GM21529 (cell line): ENCODE results near the gene PLEKHD1.
"Not testable (repeated sequence)": the region's sequence is repeated elsewhere in the genome, so short reads cannot be mapped to it uniquely, and the experiment has no call there.

Experiments used
- ATAC-seq: cut with Tn5 transposase; IDR thresholded peaks from one replicate; pipeline ENCODE4 v1.9.1; 2021; ENCODE audit not compliant: unreplicated experiment

PLEKHD1 gene

GRCh38 chr14:69480136-69480535, 4.4 kb upstream of the PLEKHD1 start:
- no peak for ATAC-seq

- ATAC-seq, result peak; percentile 97
Measured at GRCh38 chr14:69481815-69482568, 2.5 kb upstream of the PLEKHD1 start.

- no peak for ATAC-seq
Measured at GRCh38 chr14:69483765-69484443, 624 bp upstream of the PLEKHD1 start.

GRCh38 chr14:69485315-69485660, 760 bp downstream of the PLEKHD1 start:
- no peak for ATAC-seq

GRCh38 chr14:69485701-69486100, 1.2 kb downstream of the PLEKHD1 start:
- ATAC-seq, result no peak

- no peak for ATAC-seq
Measured at GRCh38 chr14:69487226-69487625, 2.7 kb downstream of the PLEKHD1 start.

- no peak for ATAC-seq
Measured at GRCh38 chr14:69487771-69488170, 3.2 kb downstream of the PLEKHD1 start.

- no peak for ATAC-seq
Measured at GRCh38 chr14:69489495-69489894, 5.0 kb downstream of the PLEKHD1 start.

- ATAC-seq, result no peak
Measured at GRCh38 chr14:69490219-69490918, 5.8 kb downstream of the PLEKHD1 start.

- ATAC-seq, result no peak
Measured at GRCh38 chr14:69491193-69491592, 6.7 kb downstream of the PLEKHD1 start.

GRCh38 chr14:69493038-69493437, 8.5 kb downstream of the PLEKHD1 start:
- no peak for ATAC-seq

- no peak for ATAC-seq
Measured at GRCh38 chr14:69493791-69494190, 9.3 kb downstream of the PLEKHD1 start.

GRCh38 chr14:69495341-69495921, 10.9 kb downstream of the PLEKHD1 start:
- no peak for ATAC-seq

- not testable (repeated sequence) for ATAC-seq
Measured at GRCh38 chr14:69497866-69498265, 13.3 kb downstream of the PLEKHD1 start.

- ATAC-seq, result not testable (repeated sequence)
Measured at GRCh38 chr14:69498286-69498685, 13.8 kb downstream of the PLEKHD1 start.

- ATAC-seq, result no peak
Measured at GRCh38 chr14:69499436-69499835, 14.9 kb downstream of the PLEKHD1 start.

- no peak for ATAC-seq
Measured at GRCh38 chr14:69500096-69500495, 15.6 kb downstream of the PLEKHD1 start.

GRCh38 chr14:69500736-69501135, 16.2 kb downstream of the PLEKHD1 start:
- no peak for ATAC-seq

GRCh38 chr14:69501423-69501838, 16.9 kb downstream of the PLEKHD1 start:
- ATAC-seq, result no peak

GRCh38 chr14:69504775-69505174, 20.2 kb downstream of the PLEKHD1 start:
- ATAC-seq, result no peak

GRCh38 chr14:69505338-69506240, 21.1 kb downstream of the PLEKHD1 start:
- no peak for ATAC-seq
